Measurements from ENCODE around the gene CTIF.

GRCh38 chr18:48672671-48673340 lies 134.0 kb downstream of the CTIF start:
- TF ChIP-seq CTCF (IDR thresholded peaks at IDR 0.05): no peak
- TF ChIP-seq POLR2A (IDR thresholded peaks at IDR 0.05): no peak
- no peak for TF ChIP-seq EP300 (IDR thresholded peaks at IDR 0.05)
- no peak for TF ChIP-seq POLR2AphosphoS5 (IDR thresholded peaks at IDR 0.05)
